GM19328 (cell line): Measurements from ENCODE around the gene ALDH7A1.

Experiments used
- ATAC-seq: cut with Tn5 transposase; IDR thresholded peaks from one replicate; pipeline ENCODE4 v1.9.1; 2021; ENCODE audit warnings: mild to moderate bottlenecking, moderate library complexity; ENCODE audit not compliant: unreplicated experiment

Gene ALDH7A1

DNA sequence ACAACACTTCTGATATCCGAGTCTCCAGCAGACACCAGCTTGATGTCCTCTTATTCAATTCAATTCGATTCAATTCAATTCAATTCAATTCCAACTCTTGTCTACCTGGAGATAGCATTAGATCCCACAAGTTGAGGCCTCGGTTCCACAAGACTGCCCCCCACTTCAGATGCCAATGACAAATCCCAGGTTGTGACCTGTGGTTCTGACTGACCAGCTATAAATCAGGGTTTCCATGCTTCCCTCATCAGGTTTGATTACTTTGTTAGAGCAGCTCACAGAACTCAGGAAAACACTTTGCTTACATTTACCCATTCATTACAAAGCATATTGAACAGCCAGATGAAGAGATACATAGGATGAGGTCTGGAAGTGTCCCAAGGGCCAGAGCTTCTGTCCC is 82.6 kb downstream of the ALDH7A1 start:
- ATAC-seq = no peak

DNA sequence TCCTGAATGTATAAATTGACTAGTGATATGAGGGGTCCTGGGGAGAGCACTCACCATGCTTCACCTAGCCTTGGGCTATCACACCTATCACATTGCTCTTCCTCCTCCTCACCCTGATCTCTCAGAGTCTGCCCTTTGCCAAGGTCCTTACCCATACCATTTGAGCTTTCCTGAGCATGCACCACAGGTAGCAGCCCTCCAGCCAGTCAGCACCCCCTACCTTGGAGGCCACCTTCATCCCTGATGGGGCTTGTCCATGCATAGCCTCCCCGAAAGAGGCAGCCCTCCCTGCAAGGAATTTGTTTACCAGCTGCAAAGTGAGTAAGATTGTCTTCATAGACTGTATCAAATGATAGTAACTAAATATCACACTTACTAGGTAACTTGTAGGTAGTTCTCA is 83.1 kb downstream of the ALDH7A1 start:
- no peak for ATAC-seq

DNA sequence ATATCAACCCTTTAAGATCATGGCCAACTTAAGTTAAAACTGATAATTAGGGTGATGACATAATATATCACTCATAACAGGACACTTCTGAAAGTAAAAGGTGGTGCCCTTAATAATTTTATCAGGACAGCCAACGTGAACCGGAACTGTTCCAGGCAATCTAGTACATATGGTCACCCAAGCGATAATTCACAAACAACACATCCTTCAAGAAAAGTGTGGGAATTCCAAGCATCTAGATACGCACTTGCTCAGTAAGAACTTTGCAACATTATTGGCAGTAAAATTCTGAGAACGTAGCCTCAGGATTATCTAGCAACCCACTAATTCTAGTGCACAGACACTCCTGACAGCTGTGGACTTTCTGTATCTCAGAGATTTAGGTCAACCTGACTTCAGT is 85.7 kb downstream of the ALDH7A1 start:
- no peak for ATAC-seq

DNA sequence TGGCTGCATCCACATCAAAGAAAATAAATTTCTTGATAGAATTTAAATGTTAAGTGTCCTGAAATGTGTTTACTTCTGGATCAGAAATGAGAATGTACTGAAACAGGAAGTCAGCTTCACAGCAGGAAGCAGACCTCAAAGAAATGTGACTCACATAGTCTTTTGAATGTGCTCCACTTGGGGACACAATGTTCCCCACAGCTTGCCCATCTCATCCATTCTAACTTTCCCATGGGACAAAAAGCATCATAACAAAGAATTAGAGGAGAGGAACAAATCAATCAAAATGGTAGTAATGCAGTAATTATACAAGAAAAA is 86.1 kb downstream of the ALDH7A1 start:
- ATAC-seq = no peak

DNA sequence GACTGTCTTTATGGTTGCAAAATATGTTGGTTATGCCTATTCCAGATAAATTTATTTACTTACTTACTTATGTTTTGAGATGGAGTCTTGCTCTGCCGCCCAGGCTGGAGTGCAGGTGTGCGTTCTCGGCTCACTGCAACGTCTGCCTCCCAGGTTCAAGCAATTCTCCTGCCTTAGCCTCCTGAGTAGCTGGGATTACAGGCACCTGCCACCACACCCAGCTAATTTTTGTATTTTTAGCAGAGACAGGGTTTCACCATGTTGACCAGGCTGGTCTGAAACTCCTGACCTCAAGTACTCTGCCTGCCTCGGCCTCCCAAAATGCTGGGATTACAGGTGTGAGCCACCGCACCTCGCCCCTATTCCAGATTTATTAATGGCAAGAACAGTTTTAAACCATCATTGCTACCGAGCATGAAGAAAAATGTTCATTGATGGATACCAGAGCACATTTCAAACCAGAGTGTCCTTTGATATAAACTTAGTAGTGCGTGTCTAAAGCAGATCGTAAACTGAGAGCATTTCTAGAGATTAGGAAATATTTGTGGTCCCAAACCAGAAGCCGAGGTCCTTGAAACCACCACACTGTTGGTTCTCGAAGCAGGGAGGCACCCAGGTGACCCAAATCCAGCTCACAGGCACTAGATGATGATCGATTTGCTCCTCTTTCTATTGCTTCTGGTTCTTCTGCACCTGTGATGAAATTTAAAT is 86.6 kb downstream of the ALDH7A1 start:
- ATAC-seq = no peak

DNA sequence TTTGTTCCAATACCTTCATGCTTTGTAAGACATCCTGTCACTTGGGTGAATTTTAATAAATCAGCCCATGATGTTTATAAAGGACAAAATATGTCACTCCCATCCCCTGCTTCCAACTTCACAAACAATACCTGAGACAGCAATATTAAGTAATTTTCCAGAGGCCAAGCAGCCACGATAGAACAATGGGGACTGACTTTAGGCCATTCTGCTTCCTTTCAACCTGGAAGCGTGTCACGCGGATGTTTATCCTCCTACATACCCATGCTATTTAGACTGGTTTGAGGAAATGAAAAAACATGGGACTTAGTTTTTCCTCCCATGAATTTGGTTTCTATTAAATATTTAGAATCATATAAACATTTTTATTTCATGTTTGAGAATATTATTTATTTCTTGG is 88.9 kb downstream of the ALDH7A1 start:
- ATAC-seq = no peak

DNA sequence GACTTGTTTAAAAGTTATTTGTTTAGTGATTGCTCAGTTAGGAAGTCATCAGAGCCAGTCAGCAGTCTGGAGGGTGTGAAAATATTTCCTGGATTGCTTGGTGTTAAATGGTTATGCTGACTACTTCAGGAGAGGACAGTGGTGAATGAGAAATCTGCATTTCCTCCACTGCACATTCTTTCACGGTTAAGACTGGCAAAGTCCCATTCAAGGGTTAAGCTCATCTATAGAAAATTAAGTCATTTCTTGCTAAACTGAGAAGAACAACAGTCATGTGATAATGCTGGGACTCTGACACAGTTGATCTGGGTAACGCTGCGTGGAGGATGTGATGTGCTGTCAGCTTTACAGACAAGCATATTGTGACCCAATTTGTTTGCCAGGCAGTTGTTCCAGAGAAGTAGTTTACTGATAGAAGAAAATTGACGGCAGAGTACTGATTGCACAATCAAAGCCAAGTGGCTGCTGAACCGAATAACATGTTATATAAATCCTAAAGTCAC is 91.4 kb downstream of the ALDH7A1 start:
- no peak for ATAC-seq

DNA sequence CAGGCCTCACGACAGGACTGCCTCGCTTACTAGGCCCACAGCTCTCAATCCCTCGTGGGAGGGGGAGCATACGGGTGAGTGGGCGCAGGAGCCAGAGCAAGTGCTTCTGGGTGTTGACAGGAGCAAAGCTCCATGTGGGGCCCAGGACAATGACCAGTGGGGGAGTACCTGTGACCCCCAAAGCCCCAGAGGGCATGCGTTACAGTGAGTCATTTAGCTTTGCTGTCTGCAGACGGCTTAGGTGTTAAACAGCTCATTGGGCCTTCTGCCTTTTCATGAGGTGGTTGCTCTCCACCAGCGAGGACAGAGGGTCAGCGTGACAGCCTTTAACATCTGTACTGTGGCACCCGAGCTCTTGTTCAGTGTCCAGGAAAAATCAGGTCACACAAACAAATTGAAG is 93.6 kb downstream of the ALDH7A1 start:
- no peak for ATAC-seq

DNA sequence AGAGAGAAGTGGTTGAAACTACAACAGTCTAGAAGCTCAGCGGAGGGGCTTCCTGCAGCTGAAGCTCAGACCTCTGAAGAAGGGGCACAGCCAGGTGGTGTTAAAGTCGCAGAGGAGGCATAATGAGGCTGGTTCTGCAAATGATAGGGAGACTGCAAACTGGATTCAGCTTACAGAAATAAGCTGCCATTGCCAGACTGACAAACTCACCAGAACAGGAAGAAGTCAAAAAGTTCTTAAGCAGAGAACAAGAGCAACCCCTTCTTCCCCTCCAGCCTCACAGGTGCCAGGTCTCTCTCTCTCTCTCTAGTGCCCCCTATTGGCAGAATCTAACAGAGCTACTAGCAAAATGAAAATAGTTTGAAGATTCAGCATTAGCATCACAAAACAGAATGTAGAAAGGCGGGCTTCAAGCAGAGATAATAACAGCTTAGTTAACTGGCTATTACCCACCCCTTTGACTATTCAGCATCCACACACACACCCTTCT is 95.1 kb downstream of the ALDH7A1 start:
- peak; percentile 55 for ATAC-seq

DNA sequence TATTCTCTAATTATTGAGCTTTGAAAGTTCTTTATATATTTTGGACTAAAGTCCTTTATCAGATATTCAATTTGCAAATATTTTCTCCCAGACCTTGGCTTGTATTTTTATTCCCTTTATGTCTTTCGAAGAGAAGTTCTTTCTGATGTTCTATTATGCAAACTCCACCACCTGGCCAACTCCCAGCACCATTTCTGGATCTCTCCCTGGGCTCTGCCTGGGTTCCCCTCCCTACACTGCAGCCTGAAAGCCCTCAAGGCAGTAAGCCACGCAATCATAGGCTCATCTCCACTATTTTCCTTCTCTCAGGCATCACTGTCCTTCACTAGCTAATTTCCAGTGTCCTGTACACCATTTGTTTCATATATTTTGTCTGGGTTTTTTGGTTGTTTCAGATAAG is 95.7 kb downstream of the ALDH7A1 start:
- no peak for ATAC-seq

DNA sequence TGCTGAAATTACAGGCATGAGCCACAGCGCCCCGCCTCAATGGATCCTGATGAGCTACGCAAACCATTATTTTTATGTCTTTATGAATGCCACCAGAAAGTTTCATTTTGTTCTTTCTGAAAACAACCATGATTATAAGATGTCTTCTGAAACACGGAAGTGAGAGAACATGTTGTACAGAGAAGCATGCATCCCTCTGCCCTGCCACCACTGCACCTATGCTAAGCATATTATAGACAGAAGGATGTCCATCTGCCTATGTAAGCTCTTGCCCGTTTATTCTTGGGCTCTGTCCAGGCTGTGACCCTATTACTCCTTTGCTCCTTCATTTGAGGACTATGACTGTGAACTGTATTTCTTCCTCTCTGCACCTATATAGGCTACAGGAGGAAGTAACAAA is 97.5 kb downstream of the ALDH7A1 start:
- ATAC-seq = no peak

DNA sequence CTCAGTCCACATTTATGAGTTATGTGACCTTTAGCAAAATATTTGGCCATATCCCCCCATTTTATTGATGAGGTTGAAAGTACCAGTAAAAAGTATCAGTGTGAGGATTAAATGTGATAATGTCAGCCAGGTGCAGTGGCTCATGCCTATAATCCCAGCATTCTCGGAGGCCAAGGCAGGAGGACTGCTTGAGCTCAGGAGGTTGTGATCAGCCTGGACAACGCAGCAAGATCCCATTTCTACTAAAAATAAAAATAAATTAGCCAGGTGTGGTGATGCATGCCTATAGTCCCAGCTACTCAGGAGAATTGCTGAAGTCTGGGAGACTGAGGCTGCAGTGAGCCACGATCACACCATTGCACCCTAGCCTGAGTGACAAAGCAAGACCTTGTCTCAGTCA is 100.6 kb downstream of the ALDH7A1 start:
- no peak for ATAC-seq

DNA sequence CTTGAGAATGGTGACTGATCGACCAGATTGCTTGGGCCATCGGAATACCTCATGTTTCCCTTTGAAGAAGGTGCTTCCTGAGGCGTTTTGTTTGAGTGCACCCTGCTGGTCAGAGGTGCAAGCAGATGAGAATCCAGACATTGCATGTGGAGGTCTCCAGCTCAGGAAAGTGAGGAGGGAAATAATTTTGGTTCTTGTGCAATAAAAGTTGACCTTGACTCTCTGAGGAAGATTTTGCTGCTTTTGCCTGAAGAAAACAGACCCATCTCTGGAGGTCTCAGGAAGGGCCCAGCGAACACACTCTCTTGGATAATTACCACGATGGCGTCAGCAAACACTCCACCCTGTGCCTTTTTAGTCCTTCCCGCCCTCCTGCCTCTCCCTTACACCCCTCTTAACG is 102.1 kb downstream of the ALDH7A1 start:
- ATAC-seq = no peak

DNA sequence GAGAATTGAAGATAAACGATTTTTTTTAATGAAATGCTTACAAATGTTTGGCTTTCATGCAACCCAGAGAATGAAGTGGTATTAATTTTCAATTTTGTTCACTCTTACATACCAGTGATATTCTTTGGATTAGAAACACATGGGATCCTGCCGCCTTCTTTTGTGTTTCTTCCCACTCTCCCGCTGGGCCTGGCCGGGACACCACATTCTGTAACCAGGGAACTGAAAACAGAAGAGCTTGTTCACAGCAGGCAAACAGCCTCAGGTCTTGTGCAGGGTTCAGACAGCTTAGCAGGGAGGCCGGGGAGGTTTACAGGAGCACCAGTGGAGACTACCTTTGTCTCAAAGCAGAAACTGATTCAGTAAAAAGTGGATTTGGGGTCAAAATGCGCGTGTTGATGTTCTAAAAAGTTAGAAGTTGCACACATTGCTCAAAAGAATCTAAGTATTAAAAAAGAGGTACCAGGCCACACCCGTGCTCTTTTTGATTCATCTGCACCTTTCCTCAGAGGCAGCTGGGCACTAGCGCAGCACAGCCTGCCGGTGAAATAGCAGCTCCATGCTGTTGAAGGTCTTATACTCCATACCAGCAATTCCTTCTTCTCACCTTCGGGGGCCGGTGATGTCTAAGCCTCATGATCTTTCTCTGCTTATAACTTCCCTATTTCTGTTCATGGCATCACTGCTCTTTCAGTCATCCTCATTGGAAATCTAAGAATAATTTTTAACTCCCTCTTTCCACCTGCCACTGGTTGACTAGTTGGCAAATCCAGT is 104.7 kb downstream of the ALDH7A1 start:
- ATAC-seq = no peak

DNA sequence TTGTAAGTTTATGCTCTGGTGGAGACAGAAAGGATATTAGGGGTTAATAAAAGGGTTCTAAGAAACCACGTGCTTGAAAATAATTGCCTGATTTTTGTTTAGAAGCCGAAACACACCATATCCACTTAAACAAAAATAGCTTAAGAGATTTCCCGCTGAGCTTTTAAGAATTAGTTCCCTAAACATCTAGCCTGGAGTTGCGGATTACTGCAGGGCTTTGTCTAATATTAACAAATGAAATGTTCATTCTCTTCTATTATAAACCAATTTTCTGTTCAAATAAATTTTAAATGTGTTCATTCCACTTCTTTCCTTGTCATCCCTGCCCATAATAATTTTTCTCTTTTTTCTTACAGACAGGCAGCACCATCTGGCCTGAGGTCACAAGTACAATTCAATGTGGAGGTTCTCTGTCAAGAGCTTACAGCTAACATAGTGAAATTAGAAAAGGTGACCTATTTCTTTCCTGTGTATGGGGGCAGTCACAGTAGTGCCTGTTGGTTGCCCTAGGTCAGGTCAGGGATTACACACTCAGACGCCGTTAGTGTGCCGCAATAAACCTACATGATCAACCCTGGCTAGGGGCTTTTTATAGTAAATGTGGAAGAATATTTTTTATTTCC is 106.5 kb downstream of the ALDH7A1 start:
- ATAC-seq = no peak

DNA sequence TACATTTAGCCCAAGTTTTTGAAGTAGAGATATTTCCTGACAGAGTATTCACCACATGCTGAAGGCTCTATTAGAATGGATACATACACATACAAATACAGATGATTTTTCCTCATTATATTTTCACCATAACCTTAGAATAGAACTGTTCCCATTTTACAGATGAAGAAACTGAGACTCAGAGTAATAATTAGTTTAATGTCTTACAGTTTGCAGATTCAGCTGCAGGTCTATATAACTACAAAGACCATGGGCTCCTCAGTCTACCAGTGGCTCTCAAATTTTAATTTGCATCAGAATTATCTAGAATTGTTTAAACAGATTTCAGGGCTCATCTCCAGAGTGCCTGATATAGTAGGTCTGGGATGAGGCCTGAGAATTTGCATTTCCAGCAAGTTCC is 107.4 kb downstream of the ALDH7A1 start:
- ATAC-seq = no peak

DNA sequence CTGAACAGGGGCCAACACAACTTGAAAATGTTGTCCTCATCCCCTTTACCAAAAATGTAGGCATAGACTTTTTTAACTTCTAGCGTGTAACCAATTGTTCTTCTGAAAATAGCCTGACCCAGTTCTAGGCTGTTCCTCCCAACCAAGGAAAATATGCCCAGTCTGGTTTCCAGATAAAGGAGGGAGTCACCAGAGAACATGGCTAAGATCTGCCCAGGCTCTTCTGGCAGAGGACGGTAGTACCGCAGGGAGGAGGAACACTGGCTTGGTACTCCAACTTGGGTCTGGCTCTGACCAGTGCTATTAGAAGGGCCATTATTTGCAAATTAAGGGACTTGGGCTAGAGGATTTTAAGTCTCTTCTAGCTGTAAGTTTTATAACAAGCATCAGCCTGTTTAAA is 108.7 kb downstream of the ALDH7A1 start:
- ATAC-seq = no peak

DNA sequence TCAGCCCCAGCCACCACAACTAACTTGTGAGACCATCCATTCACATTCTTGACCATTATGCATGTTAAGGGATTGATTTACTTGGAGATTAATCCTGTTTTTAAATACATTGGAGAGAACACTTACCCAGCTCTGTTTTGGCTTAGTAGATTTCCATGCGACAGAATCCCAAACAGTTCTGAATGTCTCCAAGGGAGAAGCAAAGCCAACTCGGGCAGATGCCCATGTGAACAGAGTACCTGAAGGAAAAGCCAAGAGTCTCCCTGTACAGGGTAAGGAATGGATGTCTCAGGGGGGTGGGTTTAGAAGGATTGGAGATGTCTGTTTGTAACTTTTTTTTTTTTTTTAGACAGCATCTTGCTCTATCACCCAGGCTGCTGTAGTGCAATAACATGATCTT is 110.8 kb downstream of the ALDH7A1 start:
- ATAC-seq = no peak

DNA sequence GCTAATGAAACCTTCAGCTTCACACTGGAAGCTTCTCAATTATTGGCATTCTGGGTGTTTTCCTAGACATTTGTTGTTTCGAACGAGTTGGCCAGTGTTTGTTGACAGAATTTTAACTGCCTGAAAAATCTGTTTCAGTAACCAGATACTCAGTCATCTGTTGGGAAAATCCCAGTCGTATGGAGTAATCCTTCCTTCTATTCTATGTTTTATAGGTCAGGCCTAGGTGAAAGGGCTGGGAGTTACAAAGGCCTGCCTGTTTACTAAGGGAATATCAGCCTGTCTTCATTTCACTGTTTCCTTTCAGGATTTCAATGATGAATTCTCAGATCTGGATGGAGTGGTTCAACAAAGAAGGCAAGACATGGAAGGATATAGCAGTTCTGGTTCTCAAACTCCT is 111.9 kb downstream of the ALDH7A1 start:
- no peak for ATAC-seq

DNA sequence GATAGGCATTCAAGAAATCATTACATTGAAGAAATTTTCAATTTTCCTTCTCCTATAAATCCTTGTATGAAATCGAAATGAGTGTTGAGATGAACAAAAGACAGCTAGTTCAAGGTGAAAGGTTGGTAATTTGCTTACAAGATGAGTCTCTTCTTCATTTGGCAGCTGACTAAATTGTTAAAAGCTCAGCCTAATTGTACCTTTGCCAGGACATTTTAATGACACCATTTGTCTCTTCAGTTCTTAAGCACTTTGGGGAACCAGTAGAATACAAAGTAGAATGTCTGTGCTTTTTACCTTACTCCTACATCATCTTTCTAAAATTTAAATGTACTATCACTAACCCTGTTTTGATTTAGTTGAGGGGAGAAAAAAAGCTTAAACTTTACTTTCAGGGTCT is 112.4 kb downstream of the ALDH7A1 start:
- ATAC-seq = no peak

DNA sequence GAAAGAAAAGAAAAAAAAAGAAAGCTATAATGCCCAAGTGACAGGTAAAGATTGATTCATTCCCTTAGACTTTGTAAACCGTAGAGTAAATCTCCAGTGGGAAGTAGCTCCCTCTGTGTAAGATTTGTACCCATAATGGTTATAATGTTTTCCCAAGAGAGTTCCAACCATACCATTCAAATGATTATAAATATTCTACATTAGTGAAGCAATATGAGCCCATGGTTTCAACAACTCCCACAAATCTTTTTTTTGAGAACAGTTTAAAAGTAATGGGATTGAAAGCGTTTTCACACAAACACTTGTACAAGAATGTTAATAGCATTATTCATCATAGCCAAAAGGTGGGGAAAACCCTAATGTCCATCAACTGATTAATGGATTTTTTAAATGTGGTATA is 113.8 kb downstream of the ALDH7A1 start:
- ATAC-seq = no peak
